SH-SY5Y (cell line): Measurements from ENCODE around the gene UBE2E3.

Experiments used
- GATA2 ChIP-seq: IDR thresholded peaks from 2 replicates; pipeline ENCODE4 v1.6.1; 2011; ENCODE audit warnings: mild to moderate bottlenecking, low read depth, low read length
- GATA3 ChIP-seq: IDR thresholded peaks from 2 replicates; pipeline ENCODE4 v1.6.1; 2011; ENCODE audit warnings: low read depth, mild to moderate bottlenecking, low read length, moderate library complexity

GRCh38 chr2:181007086-181007837, 26.9 kb downstream of the UBE2E3 start:
- TF ChIP-seq GATA2 (no peak), GATA3 (no peak)
